GM12872 (cell line): ENCODE results near the gene RBM15B.

ENCODE experiments used
- TF ChIP-seq, protein P1 (sequence below): IDR thresholded peaks from 3 replicates; pipeline ENCODE4 v1.5.1; 2011; ENCODE audit warnings: low read depth, mild to moderate bottlenecking, low read length, moderate library complexity; ENCODE audit not compliant: insufficient read depth

The RBM15B gene

DNA sequence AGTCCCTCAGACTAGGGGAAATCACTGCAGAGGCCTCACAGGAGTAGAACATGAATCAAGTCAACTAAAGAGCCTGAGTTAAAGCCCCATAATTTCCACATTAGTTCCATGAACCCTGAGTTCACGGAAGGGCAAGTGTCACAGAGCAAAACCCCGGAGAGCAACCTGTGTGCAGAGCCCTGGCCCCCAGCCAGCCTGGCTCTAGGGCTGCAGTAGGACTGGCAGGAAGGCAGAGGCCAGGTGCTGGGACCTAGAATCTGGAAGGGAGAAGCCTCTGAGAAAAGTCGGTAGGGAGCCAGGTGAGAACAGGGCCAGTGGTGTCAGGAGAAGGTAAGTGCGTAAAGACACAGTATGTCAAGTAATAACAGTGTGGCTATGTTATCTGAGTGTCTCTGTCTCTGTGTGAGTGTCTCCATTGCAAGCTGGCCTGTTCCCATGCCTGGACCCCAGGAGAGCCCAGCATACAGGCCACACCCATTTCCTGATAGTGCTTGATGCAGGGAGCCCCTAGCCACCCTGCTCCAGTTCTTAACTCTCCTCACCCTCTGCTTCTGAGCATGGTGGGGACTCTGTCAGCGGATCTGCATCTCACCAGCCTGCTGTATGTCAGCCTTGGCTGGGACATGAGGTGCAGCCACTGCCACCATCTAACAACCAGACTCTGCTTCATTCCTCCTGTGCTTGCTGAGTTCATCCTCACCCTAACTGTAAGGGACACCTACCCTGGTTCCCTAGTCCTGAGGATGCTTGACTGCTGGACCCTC, 17.2 kb upstream of the RBM15B start:
- TF ChIP-seq, protein P1, sequence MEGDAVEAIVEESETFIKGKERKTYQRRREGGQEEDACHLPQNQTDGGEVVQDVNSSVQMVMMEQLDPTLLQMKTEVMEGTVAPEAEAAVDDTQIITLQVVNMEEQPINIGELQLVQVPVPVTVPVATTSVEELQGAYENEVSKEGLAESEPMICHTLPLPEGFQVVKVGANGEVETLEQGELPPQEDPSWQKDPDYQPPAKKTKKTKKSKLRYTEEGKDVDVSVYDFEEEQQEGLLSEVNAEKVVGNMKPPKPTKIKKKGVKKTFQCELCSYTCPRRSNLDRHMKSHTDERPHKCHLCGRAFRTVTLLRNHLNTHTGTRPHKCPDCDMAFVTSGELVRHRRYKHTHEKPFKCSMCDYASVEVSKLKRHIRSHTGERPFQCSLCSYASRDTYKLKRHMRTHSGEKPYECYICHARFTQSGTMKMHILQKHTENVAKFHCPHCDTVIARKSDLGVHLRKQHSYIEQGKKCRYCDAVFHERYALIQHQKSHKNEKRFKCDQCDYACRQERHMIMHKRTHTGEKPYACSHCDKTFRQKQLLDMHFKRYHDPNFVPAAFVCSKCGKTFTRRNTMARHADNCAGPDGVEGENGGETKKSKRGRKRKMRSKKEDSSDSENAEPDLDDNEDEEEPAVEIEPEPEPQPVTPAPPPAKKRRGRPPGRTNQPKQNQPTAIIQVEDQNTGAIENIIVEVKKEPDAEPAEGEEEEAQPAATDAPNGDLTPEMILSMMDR = no peak

DNA sequence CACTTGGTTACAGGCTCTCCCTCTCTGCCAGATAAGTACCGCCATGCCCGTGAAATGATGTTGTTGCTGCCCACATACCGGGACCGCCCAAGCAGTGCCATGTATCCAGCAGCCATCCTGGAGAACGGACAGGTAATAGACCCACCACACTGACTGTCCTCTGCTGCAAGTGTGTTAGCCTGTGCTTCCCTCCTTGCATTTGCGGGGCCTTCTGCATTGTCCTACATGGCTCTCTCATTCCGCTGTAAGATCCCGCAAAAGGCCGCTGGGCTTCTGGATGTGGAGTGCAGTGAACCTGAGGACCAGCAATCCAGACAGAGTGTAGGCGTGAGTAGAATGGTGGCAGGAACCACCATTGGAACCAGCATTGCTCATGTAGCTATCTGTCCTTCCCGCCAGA, 16.6 kb upstream of the RBM15B start:
- TF ChIP-seq, protein P1 = no peak

DNA sequence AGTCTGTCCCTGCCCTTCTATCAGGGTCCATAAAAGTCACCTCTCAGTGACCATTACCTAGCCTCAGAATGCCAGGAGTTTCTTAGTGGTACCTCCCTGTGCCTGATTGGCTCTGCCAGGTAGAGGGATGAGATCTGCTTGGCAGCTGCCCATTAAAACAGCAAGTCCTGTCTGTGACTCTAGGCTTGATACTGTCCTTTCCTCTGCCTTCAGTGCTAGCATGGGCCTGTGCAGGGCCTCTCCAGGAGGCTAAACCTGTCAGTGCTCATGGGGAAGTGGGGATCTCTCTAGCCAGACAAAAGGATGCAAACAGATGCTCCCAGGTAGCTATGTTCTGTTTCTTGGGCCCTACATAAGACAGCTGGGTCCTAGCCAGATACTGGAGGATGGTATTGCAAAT, 15.9 kb upstream of the RBM15B start:
- TF ChIP-seq, protein P1 = no peak

GRCh38 chr3:51375571-51375970, 15.5 kb upstream of the RBM15B start:
- TF ChIP-seq, protein P1 = no peak

DNA sequence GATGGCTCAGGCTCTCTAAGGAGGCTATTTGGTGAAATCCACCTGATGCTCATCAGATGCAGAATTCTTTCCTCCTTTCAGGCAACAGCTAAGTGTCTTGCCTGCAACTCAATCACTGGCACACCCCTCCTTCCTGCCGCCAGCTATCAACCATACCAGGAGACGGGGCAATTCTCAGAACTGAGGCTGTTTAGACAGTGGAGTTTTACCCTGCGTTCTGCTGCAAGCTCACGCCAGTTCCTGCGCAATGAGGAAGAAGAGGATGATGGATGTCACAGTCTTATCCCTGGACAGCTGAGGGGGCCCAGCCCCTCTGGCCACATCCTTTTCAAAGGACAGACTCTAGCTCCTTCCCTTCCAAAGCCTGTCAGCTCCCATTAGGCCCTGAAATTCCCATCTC, 13.0 kb upstream of the RBM15B start:
- TF ChIP-seq, protein P1 = no peak

GRCh38 chr3:51378726-51379125, 12.4 kb upstream of the RBM15B start:
- TF ChIP-seq, protein P1 = no peak

GRCh38 chr3:51379301-51379700, 11.8 kb upstream of the RBM15B start:
- TF ChIP-seq, protein P1 = no peak
